ENCODE results near the gene LDHA. TPM values are rescaled to one million over a fixed set of nuclear protein-coding genes. Genes with fewer than 3 reads are reported as not detected.

LDHA gene
- polyA plus RNA-seq, 1 donor from 2014 or later: 39.9 TPM

DNA sequence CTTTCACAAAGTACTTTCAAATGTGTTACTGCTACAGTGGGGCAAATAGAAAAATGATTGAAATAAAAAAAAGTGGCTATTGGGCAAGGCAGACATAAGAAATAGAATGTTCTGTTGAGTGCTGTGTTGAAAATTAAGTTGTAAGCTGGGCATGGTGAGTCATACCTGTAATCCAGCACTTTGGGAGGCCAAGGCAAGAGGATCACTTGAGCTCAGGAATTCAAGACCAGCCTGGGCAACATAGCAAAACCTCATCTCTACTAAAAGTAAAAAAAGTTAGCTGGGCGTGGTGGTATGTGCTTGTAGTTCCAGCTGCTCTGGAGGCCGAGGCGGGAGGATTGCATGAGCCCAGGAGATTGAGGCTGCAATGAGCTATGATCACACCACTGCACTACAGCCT lies 26.9 kb upstream of the LDHA start:
- Histone ChIP-seq H3K9me2 (ENCODE audit: insufficient read depth, low read length) (no peaks in the 10 kb centered on the region), H3K79me2 (replicated peaks; ENCODE audit: insufficient read depth, low read length) (no peaks in the 10 kb centered on the region), H3F3A (ENCODE audit: insufficient read depth, low read length, poor library complexity, severe bottlenecking) (no peaks in the 10 kb centered on the region), H4K20me1 (ENCODE audit: insufficient read depth) (no peaks in the 10 kb centered on the region), H3K27me3 (ENCODE audit: insufficient read depth, low read depth, low read length) (no peaks in the 10 kb centered on the region), H2AFZ (ENCODE audit: low read depth, low read length) (no peak overlapping the region), H3K27ac (ENCODE audit: low read length) (no peak overlapping the region), H3K36me3 (ENCODE audit: insufficient read depth, low read length) (peaks cover 6% of the 10 kb centered on the region), H3K9ac (ENCODE audit: low read length) (no peak overlapping the region), H3K9me3 (ENCODE audit: low read length) (no peaks in the 10 kb centered on the region), H3K4me2 (ENCODE audit: low read length) (no peak overlapping the region), H3K4me3 (ENCODE audit: low read length) (no peak overlapping the region)
- no peak for TF ChIP-seq SMC3 (conservative IDR thresholded peaks at IDR 0.05; ENCODE audit: poor library complexity)
- no peak for TF ChIP-seq MXI1 (conservative IDR thresholded peaks at IDR 0.05; ENCODE audit: poor library complexity, severe bottlenecking)
- TF ChIP-seq TAF1 (IDR thresholded peaks at IDR 0.05; ENCODE audit: low read depth): no peak
- no peak for TF ChIP-seq CTCF (IDR thresholded peaks at IDR 0.05; ENCODE audit: poor library complexity, severe bottlenecking)
- TF ChIP-seq REST (IDR thresholded peaks at IDR 0.05; ENCODE audit: borderline replicate concordance): no peak
- TF ChIP-seq POLR2AphosphoS5 (IDR thresholded peaks at IDR 0.05): no peak
- TF ChIP-seq EP300 (conservative IDR thresholded peaks at IDR 0.05; ENCODE audit: poor library complexity, severe bottlenecking): no peak
- TF ChIP-seq RAD21 (conservative IDR thresholded peaks at IDR 0.05): no peak
- no peak for TF ChIP-seq EZH2 (IDR thresholded peaks at IDR 0.05; ENCODE audit: borderline replicate concordance, insufficient read depth, low read length, poor library complexity, severe bottlenecking)

DNA sequence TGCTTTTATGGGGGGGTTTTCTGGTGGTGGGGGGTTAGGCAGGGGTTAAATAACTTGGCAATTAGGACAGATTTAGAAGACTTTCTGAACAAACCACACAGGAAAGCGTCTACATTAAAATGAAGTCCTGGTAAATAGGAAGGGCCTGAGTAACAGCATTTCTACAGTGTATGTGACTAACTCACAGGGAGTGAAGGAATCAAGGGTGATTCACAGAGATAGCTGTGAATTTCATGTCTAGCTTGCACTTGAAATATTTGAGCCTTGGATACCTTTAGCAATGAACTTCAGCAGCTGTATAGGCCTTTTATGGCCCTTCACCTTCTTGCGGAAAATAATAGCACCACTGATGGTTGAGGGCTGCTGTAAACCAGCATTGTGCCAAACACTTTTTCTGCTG lies 26.1 kb upstream of the LDHA start:
- Histone ChIP-seq H3K27ac (ENCODE audit: low read length) (no peak overlapping the region), H3F3A (ENCODE audit: insufficient read depth, low read length, poor library complexity, severe bottlenecking) (no peaks in the 10 kb centered on the region), H3K4me3 (ENCODE audit: low read length) (no peak overlapping the region), H3K79me2 (replicated peaks; ENCODE audit: insufficient read depth, low read length) (no peaks in the 10 kb centered on the region), H3K9ac (ENCODE audit: low read length) (no peak overlapping the region), H3K9me2 (ENCODE audit: insufficient read depth, low read length) (no peaks in the 10 kb centered on the region), H4K20me1 (ENCODE audit: insufficient read depth) (no peaks in the 10 kb centered on the region), H2AFZ (ENCODE audit: low read depth, low read length) (no peak overlapping the region), H3K27me3 (ENCODE audit: insufficient read depth, low read depth, low read length) (no peaks in the 10 kb centered on the region), H3K36me3 (ENCODE audit: insufficient read depth, low read length) (peaks cover 6% of the 10 kb centered on the region), H3K4me2 (ENCODE audit: low read length) (no peak overlapping the region), H3K9me3 (ENCODE audit: low read length) (no peaks in the 10 kb centered on the region)
- TF ChIP-seq REST (IDR thresholded peaks at IDR 0.05; ENCODE audit: borderline replicate concordance): no peak
- no peak for TF ChIP-seq MXI1 (conservative IDR thresholded peaks at IDR 0.05; ENCODE audit: poor library complexity, severe bottlenecking)
- TF ChIP-seq RAD21 (conservative IDR thresholded peaks at IDR 0.05): no peak
- no peak for TF ChIP-seq CTCF (IDR thresholded peaks at IDR 0.05; ENCODE audit: poor library complexity, severe bottlenecking)
- no peak for TF ChIP-seq TAF1 (IDR thresholded peaks at IDR 0.05; ENCODE audit: low read depth)
- no peak for TF ChIP-seq SMC3 (conservative IDR thresholded peaks at IDR 0.05; ENCODE audit: poor library complexity)
- no peak for TF ChIP-seq EZH2 (IDR thresholded peaks at IDR 0.05; ENCODE audit: borderline replicate concordance, insufficient read depth, low read length, poor library complexity, severe bottlenecking)
- TF ChIP-seq EP300 (conservative IDR thresholded peaks at IDR 0.05; ENCODE audit: poor library complexity, severe bottlenecking): no peak
- no peak for TF ChIP-seq POLR2AphosphoS5 (IDR thresholded peaks at IDR 0.05)

Data from neural cell (in vitro differentiated cells).